ENCODE results near the gene NSD2.

NSD2 gene

GRCh38 chr4:1880332-1880731, 9.1 kb downstream of the NSD2 start:
- H3K27ac ChIP-seq (ENCODE audit: low read length), result no peak overlapping the region
- no peak overlapping the region for H3K9ac ChIP-seq (ENCODE audit: low read length in 2 of 2)
- H3K4me3 ChIP-seq (ENCODE audit: low read length in 2 of 2), result no peak overlapping the region

GRCh38 chr4:1882850-1883271, 11.7 kb downstream of the NSD2 start:
- Histone ChIP-seq H3K9ac (ENCODE audit: low read length in 2 of 2) (no peak overlapping the region), H3K4me1 (ENCODE audit: control insufficient read depth, insufficient read depth, low read length) (peaks cover 7% of the 10 kb centered on the region), H3K4me3 (ENCODE audit: low read length in 2 of 2) (no peak overlapping the region), H3K9me3 (ENCODE audit: control insufficient read depth in 2 of 2, low read length in 2 of 2) (no peaks in the 10 kb centered on the region), H3K27ac (ENCODE audit: low read length) (no peak overlapping the region), H3K27me3 (ENCODE audit: control insufficient read depth in 1 of 2, insufficient read depth in 2 of 2, low read length in 2 of 2) (no peaks in the 10 kb centered on the region), H3K36me3 (ENCODE audit: control insufficient read depth in 2 of 2, insufficient read depth in 2 of 2, low read length in 2 of 2) (no peaks in the 10 kb centered on the region)

More at GRCh38 chr4:1880332-1880731, 9.1 kb downstream of the NSD2 start:
- Histone ChIP-seq H3K4me1 (ENCODE audit: control insufficient read depth, insufficient read depth, low read length) (peaks cover 5% of the 10 kb centered on the region), H3K9me3 (ENCODE audit: control insufficient read depth in 2 of 2, low read length in 2 of 2) (no peaks in the 10 kb centered on the region), H3K27me3 (ENCODE audit: control insufficient read depth in 1 of 2, insufficient read depth in 2 of 2, low read length in 2 of 2) (no peaks in the 10 kb centered on the region), H3K36me3 (ENCODE audit: control insufficient read depth in 2 of 2, insufficient read depth in 2 of 2, low read length in 2 of 2) (no peaks in the 10 kb centered on the region)

- no peak overlapping the region for H3K27ac ChIP-seq (ENCODE audit: low read length)
- H3K36me3 ChIP-seq (ENCODE audit: control insufficient read depth in 2 of 2, insufficient read depth in 2 of 2, low read length in 2 of 2), result no peaks in the 10 kb centered on the region
- no peaks in the 10 kb centered on the region for H3K9me3 ChIP-seq (ENCODE audit: control insufficient read depth in 2 of 2, low read length in 2 of 2)
- no peaks in the 10 kb centered on the region for H3K27me3 ChIP-seq (ENCODE audit: control insufficient read depth in 1 of 2, insufficient read depth in 2 of 2, low read length in 2 of 2)
- H3K4me1 ChIP-seq (ENCODE audit: control insufficient read depth, insufficient read depth, low read length), result peaks cover 4% of the 10 kb centered on the region
- H3K4me3 ChIP-seq (ENCODE audit: low read length in 2 of 2), result no peak overlapping the region
- H3K9ac ChIP-seq (ENCODE audit: low read length in 2 of 2), result no peak overlapping the region
These were observed 12.4 kb downstream of the NSD2 start for GRCh38 chr4:1883583-1883982.

GRCh38 chr4:1885414-1885813, 14.2 kb downstream of the NSD2 start:
- Histone ChIP-seq H3K9ac (ENCODE audit: low read length in 2 of 2) (no peak overlapping the region), H3K27ac (ENCODE audit: low read length) (no peak overlapping the region), H3K36me3 (ENCODE audit: control insufficient read depth in 2 of 2, insufficient read depth in 2 of 2, low read length in 2 of 2) (no peaks in the 10 kb centered on the region), H3K9me3 (ENCODE audit: control insufficient read depth in 2 of 2, low read length in 2 of 2) (no peaks in the 10 kb centered on the region), H3K4me1 (ENCODE audit: control insufficient read depth, insufficient read depth, low read length) (peaks cover 2% of the 10 kb centered on the region), H3K4me3 (ENCODE audit: low read length in 2 of 2) (no peak overlapping the region), H3K27me3 (ENCODE audit: control insufficient read depth in 1 of 2, insufficient read depth in 2 of 2, low read length in 2 of 2) (no peaks in the 10 kb centered on the region)

- no peak overlapping the region for H3K27ac ChIP-seq (ENCODE audit: low read length)
- no peak overlapping the region for H3K9ac ChIP-seq (ENCODE audit: low read length in 2 of 2)
These were observed 15.9 kb downstream of the NSD2 start for GRCh38 chr4:1887052-1887451.

GRCh38 chr4:1890979-1891570, 19.9 kb downstream of the NSD2 start:
- Histone ChIP-seq H3K27me3 (ENCODE audit: control insufficient read depth in 1 of 2, insufficient read depth in 2 of 2, low read length in 2 of 2) (no peaks in the 10 kb centered on the region), H3K27ac (ENCODE audit: low read length) (no peak overlapping the region), H3K4me3 (ENCODE audit: low read length in 2 of 2) (no peak overlapping the region), H3K4me1 (ENCODE audit: control insufficient read depth, insufficient read depth, low read length) (peaks cover 2% of the 10 kb centered on the region), H3K9me3 (ENCODE audit: control insufficient read depth in 2 of 2, low read length in 2 of 2) (no peaks in the 10 kb centered on the region), H3K9ac (ENCODE audit: low read length in 2 of 2) (no peak overlapping the region), H3K36me3 (ENCODE audit: control insufficient read depth in 2 of 2, insufficient read depth in 2 of 2, low read length in 2 of 2) (no peaks in the 10 kb centered on the region)

More at GRCh38 chr4:1887052-1887451, 15.9 kb downstream of the NSD2 start:
- H3K4me1 ChIP-seq (ENCODE audit: control insufficient read depth, insufficient read depth, low read length), result peaks cover 2% of the 10 kb centered on the region
- no peak overlapping the region for H3K4me3 ChIP-seq (ENCODE audit: low read length in 2 of 2)
- no peaks in the 10 kb centered on the region for H3K27me3 ChIP-seq (ENCODE audit: control insufficient read depth in 1 of 2, insufficient read depth in 2 of 2, low read length in 2 of 2)
- H3K9me3 ChIP-seq (ENCODE audit: control insufficient read depth in 2 of 2, low read length in 2 of 2), result no peaks in the 10 kb centered on the region
- no peaks in the 10 kb centered on the region for H3K36me3 ChIP-seq (ENCODE audit: control insufficient read depth in 2 of 2, insufficient read depth in 2 of 2, low read length in 2 of 2)

GRCh38 chr4:1895971-1896657, 24.9 kb downstream of the NSD2 start:
- Histone ChIP-seq H3K9ac (ENCODE audit: low read length in 2 of 2) (no peak overlapping the region), H3K27ac (ENCODE audit: low read length) (no peak overlapping the region), H3K27me3 (ENCODE audit: control insufficient read depth in 1 of 2, insufficient read depth in 2 of 2, low read length in 2 of 2) (no peaks in the 10 kb centered on the region), H3K4me3 (ENCODE audit: low read length in 2 of 2) (no peak overlapping the region), H3K9me3 (ENCODE audit: control insufficient read depth in 2 of 2, low read length in 2 of 2) (no peaks in the 10 kb centered on the region), H3K36me3 (ENCODE audit: control insufficient read depth in 2 of 2, insufficient read depth in 2 of 2, low read length in 2 of 2) (peaks cover 4 to 5% of the 10 kb centered on the region in 2 donors), H3K4me1 (ENCODE audit: control insufficient read depth, insufficient read depth, low read length) (no peaks in the 10 kb centered on the region)

- H3K27me3 ChIP-seq (ENCODE audit: control insufficient read depth in 1 of 2, insufficient read depth in 2 of 2, low read length in 2 of 2), result no peaks in the 10 kb centered on the region
- no peak overlapping the region for H3K27ac ChIP-seq (ENCODE audit: low read length)
- H3K9ac ChIP-seq (ENCODE audit: low read length in 2 of 2), result no peak overlapping the region
- peaks cover 9 to 10% of the 10 kb centered on the region in 2 donors for H3K36me3 ChIP-seq (ENCODE audit: control insufficient read depth in 2 of 2, insufficient read depth in 2 of 2, low read length in 2 of 2)
- no peak overlapping the region for H3K4me3 ChIP-seq (ENCODE audit: low read length in 2 of 2)
- H3K4me1 ChIP-seq (ENCODE audit: control insufficient read depth, insufficient read depth, low read length), result no peaks in the 10 kb centered on the region
- no peaks in the 10 kb centered on the region for H3K9me3 ChIP-seq (ENCODE audit: control insufficient read depth in 2 of 2, low read length in 2 of 2)
These were observed 25.4 kb downstream of the NSD2 start for GRCh38 chr4:1896658-1896991.

- Histone ChIP-seq H3K4me1 (ENCODE audit: control insufficient read depth, insufficient read depth, low read length) (no peaks in the 10 kb centered on the region), H3K9me3 (ENCODE audit: control insufficient read depth in 2 of 2, low read length in 2 of 2) (no peaks in the 10 kb centered on the region), H3K36me3 (ENCODE audit: control insufficient read depth in 2 of 2, insufficient read depth in 2 of 2, low read length in 2 of 2) (peaks cover 11 to 14% of the 10 kb centered on the region in 2 donors), H3K27ac (ENCODE audit: low read length) (no peak overlapping the region), H3K9ac (ENCODE audit: low read length in 2 of 2) (no peak overlapping the region), H3K27me3 (ENCODE audit: control insufficient read depth in 1 of 2, insufficient read depth in 2 of 2, low read length in 2 of 2) (no peaks in the 10 kb centered on the region), H3K4me3 (ENCODE audit: low read length in 2 of 2) (no peak overlapping the region)
These were observed 26.8 kb downstream of the NSD2 start for GRCh38 chr4:1898007-1898406.

GRCh38 chr4:1898681-1899080, 27.5 kb downstream of the NSD2 start:
- no peaks in the 10 kb centered on the region for H3K27me3 ChIP-seq (ENCODE audit: control insufficient read depth in 1 of 2, insufficient read depth in 2 of 2, low read length in 2 of 2)
- no peaks in the 10 kb centered on the region for H3K9me3 ChIP-seq (ENCODE audit: control insufficient read depth in 2 of 2, low read length in 2 of 2)
- no peak overlapping the region for H3K9ac ChIP-seq (ENCODE audit: low read length in 2 of 2)
- no peaks in the 10 kb centered on the region for H3K4me1 ChIP-seq (ENCODE audit: control insufficient read depth, insufficient read depth, low read length)
- no peak overlapping the region for H3K27ac ChIP-seq (ENCODE audit: low read length)
- H3K4me3 ChIP-seq (ENCODE audit: low read length in 2 of 2), result no peak overlapping the region
- peaks cover 11 to 16% of the 10 kb centered on the region in 2 donors for H3K36me3 ChIP-seq (ENCODE audit: control insufficient read depth in 2 of 2, insufficient read depth in 2 of 2, low read length in 2 of 2)
